Measurements from ENCODE around the gene RGS9. TPM values are rescaled to one million over a fixed set of nuclear protein-coding genes. Genes with fewer than 3 reads are reported as not detected.

RGS9 gene
- total RNA-seq, 1 experiment from 2014 or later = 11.2 TPM

DNA sequence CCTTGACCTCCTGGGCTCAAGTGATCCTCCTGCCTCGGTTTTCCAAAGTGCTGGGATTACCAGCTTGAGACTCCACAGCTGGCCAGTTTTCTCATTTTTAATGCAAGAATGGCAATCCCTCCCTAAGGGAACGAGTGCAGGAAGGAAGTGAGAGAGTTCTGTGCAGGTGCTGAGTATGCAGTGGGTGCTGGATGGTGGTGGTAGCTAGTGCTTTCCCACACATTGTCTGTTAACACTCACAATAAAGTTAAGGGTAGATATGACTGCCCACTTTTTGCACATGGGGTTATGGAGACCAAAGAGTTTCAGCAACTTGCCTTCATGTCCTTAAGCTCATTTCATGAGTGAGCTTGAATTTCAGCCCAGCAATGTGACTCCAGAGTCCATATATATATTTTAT is 18.5 kb downstream of the RGS9 start:
- H3K36me3 ChIP-seq = no peaks in the 10 kb centered on the region
- no peak overlapping the region for H3K27ac ChIP-seq
- DNase-seq (ENCODE audit: low read depth in 1 of 2, low spot score in 2 of 2) = no peak
- H3K9me3 ChIP-seq (replicated peaks) = no peaks in the 10 kb centered on the region
- H3K4me3 ChIP-seq = no peak overlapping the region
- no peaks in the 10 kb centered on the region for H3K27me3 ChIP-seq (replicated peaks)
- peaks cover 14% of the 10 kb centered on the region for H3K4me1 ChIP-seq (replicated peaks)

DNA sequence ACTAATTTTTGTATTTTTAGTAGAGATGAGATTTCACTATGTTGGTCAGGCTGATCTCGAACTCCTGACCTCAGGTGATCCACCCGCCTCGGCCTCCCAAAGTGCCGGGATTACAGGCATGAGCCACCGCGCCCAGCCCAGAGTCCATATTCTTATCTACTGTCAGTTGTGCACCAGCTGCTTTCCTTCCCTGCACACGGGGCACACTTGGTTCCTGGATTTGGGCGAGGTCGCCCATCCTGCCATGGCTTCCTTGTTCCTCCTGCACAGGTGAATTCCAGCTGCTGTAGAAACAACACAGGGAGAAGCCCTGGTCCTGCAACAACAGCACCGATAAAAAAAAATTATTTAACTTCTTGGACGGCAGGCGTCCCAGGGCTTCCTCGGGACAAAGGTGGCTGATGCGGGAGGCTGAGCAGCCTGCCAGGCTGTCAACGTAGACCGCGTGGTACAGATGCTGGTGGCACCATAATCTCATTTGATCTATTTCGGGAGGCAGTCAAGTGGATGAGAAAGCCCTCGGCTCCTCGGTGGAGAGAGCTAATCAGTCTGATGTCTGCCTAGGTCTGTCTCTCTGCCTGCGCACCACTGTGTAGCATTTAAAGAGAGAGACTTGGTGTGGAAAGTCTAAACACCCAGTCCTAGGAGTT is 19.1 kb downstream of the RGS9 start:
- Histone ChIP-seq H3K9me3 (replicated peaks) (no peaks in the 10 kb centered on the region), H3K27me3 (replicated peaks) (no peaks in the 10 kb centered on the region), H3K4me3 (no peak overlapping the region), H3K27ac (no peak overlapping the region), H3K36me3 (peaks cover 3% of the 10 kb centered on the region; the same call in 1 of the 2 replicates), H3K4me1 (replicated peaks) (peaks cover 14% of the 10 kb centered on the region)
- no peak for DNase-seq (ENCODE audit: low read depth in 1 of 2, low spot score in 2 of 2)

DNA sequence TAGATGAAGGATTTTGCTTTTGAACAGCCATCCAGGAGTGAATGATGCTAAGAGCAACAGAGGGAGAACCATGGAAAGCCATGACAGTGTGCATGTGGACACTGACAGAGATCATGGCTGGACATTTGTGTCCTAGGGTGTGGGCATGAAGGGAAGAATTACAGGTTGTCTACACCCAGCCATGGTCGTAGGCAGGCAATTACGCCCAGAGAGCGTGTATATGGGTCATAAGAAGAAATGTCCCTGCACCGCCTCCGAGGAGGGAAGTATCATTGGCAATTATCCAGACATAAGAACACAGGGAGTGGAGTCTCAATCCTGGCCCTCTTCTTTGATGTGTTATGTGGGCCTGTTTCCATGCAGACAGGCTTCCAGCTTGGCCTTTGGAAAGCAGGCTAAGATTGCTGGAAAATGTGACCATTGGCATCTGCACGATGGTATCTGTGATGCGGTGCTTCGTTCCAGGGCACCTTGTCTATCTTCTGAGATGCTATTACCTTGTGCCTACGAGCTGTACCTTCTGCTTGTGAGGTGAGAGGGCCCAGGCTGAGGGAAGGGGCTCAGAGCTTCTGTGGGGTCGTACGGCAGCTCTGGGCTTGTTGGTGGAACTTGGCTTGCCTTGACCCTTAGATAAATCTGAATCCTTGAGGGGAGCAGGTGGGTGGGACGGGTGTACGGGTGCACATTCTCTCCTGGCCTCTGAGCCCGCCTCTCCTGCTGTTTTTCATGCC is 19.8 kb downstream of the RGS9 start:
- DNase-seq (ENCODE audit: low read depth in 1 of 2, low spot score in 2 of 2) = no peak
- no peaks in the 10 kb centered on the region for H3K9me3 ChIP-seq (replicated peaks)
- no peak overlapping the region for H3K27ac ChIP-seq
- H3K4me3 ChIP-seq = no peak overlapping the region
- H3K27me3 ChIP-seq (replicated peaks) = no peaks in the 10 kb centered on the region
- peaks cover 3% of the 10 kb centered on the region; the same call in 1 of the 2 replicates for H3K36me3 ChIP-seq
- H3K4me1 ChIP-seq (replicated peaks) = peaks cover 14% of the 10 kb centered on the region

DNA sequence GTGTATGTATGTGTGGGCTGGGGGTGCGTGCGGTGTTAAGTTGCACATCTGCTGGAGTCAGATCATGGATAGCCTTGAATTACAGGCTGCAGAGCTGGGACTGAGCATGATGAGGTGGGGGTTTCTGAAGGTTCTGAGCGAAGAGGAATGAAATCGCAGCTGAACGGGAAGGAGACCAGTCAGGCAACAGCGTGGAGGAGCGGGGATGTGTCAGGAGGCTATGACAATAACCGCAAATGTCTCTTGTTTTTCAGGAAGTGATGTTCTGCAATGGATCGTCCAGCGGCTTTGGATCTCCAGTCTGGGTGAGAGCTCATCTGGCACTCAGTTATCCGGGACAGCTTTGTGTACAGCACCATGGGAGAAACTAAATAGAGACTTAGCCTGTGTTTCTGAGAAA is 20.9 kb downstream of the RGS9 start:
- Histone ChIP-seq H3K4me1 (replicated peaks) (peaks cover 14% of the 10 kb centered on the region), H3K4me3 (no peak overlapping the region), H3K27ac (no peak overlapping the region), H3K27me3 (replicated peaks) (no peaks in the 10 kb centered on the region), H3K36me3 (peaks cover 3% of the 10 kb centered on the region; the same call in 1 of the 2 replicates), H3K9me3 (replicated peaks) (no peaks in the 10 kb centered on the region)
- DNase-seq (ENCODE audit: low read depth in 1 of 2, low spot score in 2 of 2) = no peak

DNA sequence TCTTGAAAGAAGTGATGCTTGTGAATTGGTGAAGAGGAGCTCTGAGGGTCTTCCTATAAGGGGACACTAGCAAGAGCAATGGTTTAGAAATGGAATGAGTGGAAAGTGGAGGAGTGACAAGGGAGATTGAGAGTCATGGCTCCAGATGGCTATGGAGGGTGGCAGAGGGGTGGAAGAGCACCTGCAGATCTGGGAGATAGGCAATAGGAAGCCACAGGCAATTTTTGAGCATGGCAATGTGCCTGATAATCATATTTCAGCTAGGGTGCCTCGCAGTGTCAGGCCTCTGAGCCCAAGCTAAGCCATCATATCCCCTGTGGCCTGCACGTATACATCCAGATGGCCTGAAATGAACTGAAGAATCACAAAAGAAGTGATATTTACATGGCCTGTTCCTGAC is 21.5 kb downstream of the RGS9 start:
- Histone ChIP-seq H3K4me1 (replicated peaks) (peaks cover 15% of the 10 kb centered on the region), H3K27me3 (replicated peaks) (no peaks in the 10 kb centered on the region), H3K27ac (no peak overlapping the region), H3K4me3 (no peak overlapping the region), H3K36me3 (peaks cover 3% of the 10 kb centered on the region; the same call in 1 of the 2 replicates), H3K9me3 (replicated peaks) (no peaks in the 10 kb centered on the region)
- DNase-seq (ENCODE audit: low read depth in 1 of 2, low spot score in 2 of 2) = no peak

DNA sequence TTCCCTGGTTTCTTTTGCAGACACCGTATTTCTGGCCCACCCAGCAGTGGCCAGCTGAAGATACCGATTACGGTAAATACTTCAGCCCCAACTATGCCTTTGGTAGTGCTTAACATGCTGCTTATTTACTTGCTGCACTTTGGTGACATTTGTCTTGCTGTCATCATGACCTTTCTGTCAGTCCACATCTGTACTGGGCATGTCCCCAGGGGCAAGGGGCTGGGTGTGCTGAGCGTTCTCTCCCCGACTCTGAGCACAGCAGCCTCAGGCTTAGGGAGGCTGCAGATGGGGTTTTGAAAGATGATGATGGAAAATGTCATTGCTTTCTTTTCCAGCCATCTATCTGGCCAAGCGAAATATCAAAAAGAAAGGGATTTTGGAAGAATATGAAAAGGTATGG is 23.3 kb downstream of the RGS9 start:
- peaks cover 7% of the 10 kb centered on the region; the same call in 1 of the 2 replicates for H3K36me3 ChIP-seq
- H3K4me1 ChIP-seq (replicated peaks) = peaks cover 15% of the 10 kb centered on the region
- H3K27ac ChIP-seq = no peak overlapping the region
- no peaks in the 10 kb centered on the region for H3K9me3 ChIP-seq (replicated peaks)
- no peak for DNase-seq (ENCODE audit: low read depth in 1 of 2, low spot score in 2 of 2)
- no peak overlapping the region for H3K4me3 ChIP-seq
- no peaks in the 10 kb centered on the region for H3K27me3 ChIP-seq (replicated peaks)

DNA sequence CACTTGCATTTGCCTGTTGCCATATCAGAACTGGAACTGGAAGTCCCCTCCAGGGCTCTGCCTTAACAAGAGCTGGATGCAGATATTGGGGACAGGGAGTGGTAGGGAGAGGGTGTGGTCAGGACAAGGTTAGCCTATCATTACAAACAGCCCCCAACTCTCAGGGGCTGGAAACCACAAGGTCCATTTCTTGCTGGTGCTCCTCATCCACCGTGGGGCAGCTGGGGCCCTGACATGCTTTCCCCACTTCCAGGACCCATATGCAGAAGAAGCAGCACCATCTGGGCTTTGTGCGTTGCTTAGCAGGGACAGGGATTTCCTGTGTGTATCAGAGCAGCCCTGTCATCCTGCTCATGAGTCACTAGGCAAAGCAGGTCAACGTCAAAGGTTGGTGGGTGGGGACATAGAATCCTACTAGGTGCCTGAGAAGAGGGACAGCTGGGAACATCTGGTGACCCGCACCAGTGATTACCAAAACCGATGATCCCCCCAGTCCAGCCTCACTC is 26.9 kb downstream of the RGS9 start:
- H3K27me3 ChIP-seq (replicated peaks) = no peaks in the 10 kb centered on the region
- peaks cover 12% of the 10 kb centered on the region for H3K4me1 ChIP-seq (replicated peaks)
- H3K27ac ChIP-seq = no peak overlapping the region
- peaks cover 11% of the 10 kb centered on the region; the same call in 1 of the 2 replicates for H3K36me3 ChIP-seq
- no peak overlapping the region for H3K4me3 ChIP-seq
- DNase-seq (ENCODE audit: low read depth in 1 of 2, low spot score in 2 of 2) = peak in 1 of 2 experiments; percentile 55
- no peaks in the 10 kb centered on the region for H3K9me3 ChIP-seq (replicated peaks)

DNA sequence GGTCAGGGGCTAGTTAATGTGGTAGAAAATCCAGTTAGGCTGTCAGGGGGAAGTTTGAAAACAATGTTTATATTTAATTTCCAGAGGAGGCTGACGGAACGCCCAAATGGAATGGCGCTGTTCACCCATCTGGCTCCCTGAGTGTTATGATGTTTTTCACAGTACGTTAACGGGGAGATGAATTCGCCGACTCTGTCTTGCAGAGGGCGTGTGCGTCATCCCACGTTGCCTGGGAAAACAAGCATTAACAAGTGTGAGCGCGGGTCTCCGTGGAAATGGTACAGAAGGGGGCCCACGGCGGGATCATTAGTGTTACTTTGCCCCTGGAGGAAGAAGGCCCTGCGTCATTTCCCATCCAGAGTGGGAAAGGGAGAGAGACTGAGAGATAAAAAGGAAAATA is 29.6 kb downstream of the RGS9 start:
- 0 out of 2 replicates have a peak, but pooled peaks cover 8% of the 10 kb centered on the region for H3K36me3 ChIP-seq
- DNase-seq (ENCODE audit: low read depth in 1 of 2, low spot score in 2 of 2) = no peak
- no peaks in the 10 kb centered on the region for H3K27me3 ChIP-seq (replicated peaks)
- H3K4me3 ChIP-seq = no peak overlapping the region
- no peaks in the 10 kb centered on the region for H3K9me3 ChIP-seq (replicated peaks)
- no peak overlapping the region for H3K27ac ChIP-seq
- peaks cover 28% of the 10 kb centered on the region for H3K4me1 ChIP-seq (replicated peaks)

DNA sequence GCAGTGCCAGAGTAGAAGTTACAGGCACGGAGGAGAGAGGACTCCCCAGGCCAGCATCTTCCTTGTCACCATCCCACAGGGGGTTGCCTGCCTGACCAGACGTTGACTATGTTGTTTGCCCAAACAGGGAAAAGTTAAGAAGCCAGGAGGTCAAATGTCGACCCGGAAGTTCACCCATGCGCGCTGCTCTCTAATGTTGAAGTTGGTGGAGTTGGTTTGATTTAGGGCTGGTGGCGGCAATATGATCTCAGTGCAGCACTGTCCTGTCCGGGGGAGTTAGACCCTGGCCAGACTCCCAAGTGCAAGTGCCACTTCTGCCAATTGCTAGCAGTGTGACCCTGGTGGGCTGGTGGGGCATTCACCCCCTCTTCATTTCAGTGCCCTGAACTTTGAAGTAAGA is 30.4 kb downstream of the RGS9 start:
- Histone ChIP-seq H3K27ac (no peak overlapping the region), H3K36me3 (0 out of 2 replicates have a peak, but pooled peaks cover 8% of the 10 kb centered on the region), H3K9me3 (replicated peaks) (no peaks in the 10 kb centered on the region), H3K4me3 (no peak overlapping the region), H3K27me3 (replicated peaks) (no peaks in the 10 kb centered on the region), H3K4me1 (replicated peaks) (peaks cover 29% of the 10 kb centered on the region)
- DNase-seq (ENCODE audit: low read depth in 1 of 2, low spot score in 2 of 2) = no peak

DNA sequence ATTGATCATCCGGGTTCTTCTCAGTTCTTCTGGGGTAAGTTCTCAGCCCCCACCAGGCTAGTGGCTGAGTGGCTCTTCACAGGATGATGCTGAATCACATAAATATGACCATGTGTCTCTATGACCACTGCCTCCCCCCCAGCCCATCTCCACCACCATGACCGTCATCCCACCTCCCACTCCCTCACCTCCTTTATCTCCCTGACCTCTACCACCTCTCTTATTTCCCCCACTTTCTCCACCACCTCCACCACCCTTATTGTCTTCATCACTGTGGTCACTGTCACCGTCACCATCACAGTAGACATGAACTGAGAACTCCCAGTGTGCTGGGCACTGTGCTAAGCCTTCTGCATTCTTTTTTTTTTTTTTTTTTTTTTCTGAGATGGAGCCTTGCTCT is 32.5 kb downstream of the RGS9 start:
- no peak overlapping the region for H3K4me3 ChIP-seq
- peaks cover 32% of the 10 kb centered on the region for H3K4me1 ChIP-seq (replicated peaks)
- H3K27me3 ChIP-seq (replicated peaks) = no peaks in the 10 kb centered on the region
- no peaks in the 10 kb centered on the region for H3K9me3 ChIP-seq (replicated peaks)
- H3K27ac ChIP-seq = no peak overlapping the region
- DNase-seq (ENCODE audit: low read depth in 1 of 2, low spot score in 2 of 2) = no peak
- H3K36me3 ChIP-seq = 0 out of 2 replicates have a peak, but pooled peaks cover 4% of the 10 kb centered on the region

DNA sequence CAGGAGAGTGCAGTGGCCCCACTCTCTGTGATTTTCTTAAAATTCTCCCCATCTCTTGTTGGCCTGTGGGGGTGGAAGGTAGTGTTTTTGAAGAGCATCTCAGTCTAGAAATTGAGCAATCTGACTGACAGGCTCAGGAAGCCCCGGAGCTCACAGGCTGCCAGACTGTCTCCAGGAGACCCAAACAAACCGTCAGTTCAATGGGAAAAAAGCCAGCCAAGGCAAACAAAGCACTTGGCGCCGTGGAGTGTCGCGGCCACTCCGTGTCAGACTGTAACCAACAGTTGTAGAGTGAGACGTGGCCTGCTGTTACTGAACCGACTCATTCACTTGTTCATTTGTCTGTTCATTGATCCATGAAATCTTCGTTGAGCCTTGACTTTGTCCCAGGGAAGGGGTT is 33.7 kb downstream of the RGS9 start:
- peak; percentile 70 to 81 for DNase-seq (ENCODE audit: low read depth in 1 of 2, low spot score in 2 of 2)
- no peak overlapping the region for H3K4me3 ChIP-seq
- no peaks in the 10 kb centered on the region for H3K27me3 ChIP-seq (replicated peaks)
- H3K4me1 ChIP-seq (replicated peaks) = peaks cover 31% of the 10 kb centered on the region
- 0 out of 2 replicates have a peak overlapping the region, but pooled peaks have one; percentile 18 for H3K27ac ChIP-seq
- no peaks in the 10 kb centered on the region for H3K9me3 ChIP-seq (replicated peaks)
- H3K36me3 ChIP-seq = 0 out of 2 replicates have a peak, but pooled peaks cover 3% of the 10 kb centered on the region

DNA sequence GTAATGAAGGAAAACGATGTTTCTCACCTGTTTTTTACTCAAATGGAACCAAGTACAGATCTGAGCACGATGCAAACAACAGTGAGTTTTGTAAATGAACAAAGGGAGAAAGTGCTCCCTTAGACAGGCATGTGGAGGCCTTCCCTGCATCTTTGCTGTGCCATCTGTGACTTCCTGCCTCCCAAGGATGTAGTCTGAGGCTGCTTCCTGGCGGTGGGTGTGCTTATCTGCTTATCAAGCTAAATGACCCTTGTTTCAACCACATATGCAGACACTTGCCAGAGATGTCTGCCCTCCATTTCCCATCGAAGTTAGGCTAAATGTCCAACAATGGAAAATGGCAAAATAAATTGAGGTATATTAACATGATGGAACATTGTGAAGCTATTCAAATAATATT is 34.6 kb downstream of the RGS9 start:
- DNase-seq (ENCODE audit: low read depth in 1 of 2, low spot score in 2 of 2) = no peak
- H3K36me3 ChIP-seq = no peaks in the 10 kb centered on the region
- H3K27ac ChIP-seq = no peak overlapping the region
- peaks cover 31% of the 10 kb centered on the region for H3K4me1 ChIP-seq (replicated peaks)
- no peak overlapping the region for H3K4me3 ChIP-seq
- H3K27me3 ChIP-seq (replicated peaks) = no peaks in the 10 kb centered on the region
- no peaks in the 10 kb centered on the region for H3K9me3 ChIP-seq (replicated peaks)

DNA sequence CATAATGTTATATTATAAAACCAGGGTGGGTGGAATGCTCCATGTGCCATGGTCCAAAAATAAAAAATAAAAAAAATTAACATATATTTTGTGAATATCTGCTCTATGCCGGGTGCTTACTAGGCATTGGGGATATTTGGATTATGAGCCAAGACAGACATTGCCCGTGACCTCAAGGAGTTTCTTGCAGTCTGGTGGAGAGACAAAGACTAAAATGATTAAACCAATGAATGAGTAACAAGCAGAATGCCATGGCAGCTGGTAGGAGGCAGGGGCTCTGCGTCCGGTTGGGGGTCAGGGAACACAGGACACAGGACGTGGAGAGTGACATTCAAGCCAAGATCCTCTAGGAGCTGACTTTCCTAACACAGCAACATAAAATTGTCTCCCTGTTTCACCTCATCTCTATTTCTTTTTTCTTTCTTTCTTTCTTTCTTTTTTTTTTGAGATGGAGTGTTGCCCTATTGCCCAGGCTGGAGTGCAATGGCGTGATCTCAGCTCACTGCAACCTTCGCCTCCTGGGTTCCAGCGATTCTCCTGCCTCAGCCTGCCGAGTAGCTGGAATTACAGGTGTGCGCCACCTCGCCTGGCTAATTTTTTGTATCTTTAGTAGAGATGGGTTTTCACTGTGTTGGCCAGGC is 35.4 kb downstream of the RGS9 start:
- no peak overlapping the region for H3K27ac ChIP-seq
- DNase-seq (ENCODE audit: low read depth in 1 of 2, low spot score in 2 of 2) = no peak

More for the DNA sequence above, 35.4 kb downstream of the RGS9 start:
- Histone ChIP-seq H3K9me3 (replicated peaks) (no peaks in the 10 kb centered on the region), H3K4me1 (replicated peaks) (peaks cover 34% of the 10 kb centered on the region), H3K36me3 (no peaks in the 10 kb centered on the region), H3K27me3 (replicated peaks) (no peaks in the 10 kb centered on the region), H3K4me3 (no peak overlapping the region)
